ENCODE measurements around the gene LEMD2. TPM values are rescaled to one million over a fixed set of nuclear protein-coding genes. Genes with fewer than 3 reads are reported as not detected.

Gene LEMD2
- total RNA-seq, 1 donor from 2014 or later = 69.9 TPM

- intact Hi-C loops (cut with micrococcal nuclease) = loop anchor here (5.0 kb wide), 1 partner anchor 173 kb away; no protein-coding TSS in a partner anchor
Observed at GRCh38 chr6:33759887-33760629, 28.9 kb downstream of the LEMD2 start.

GRCh38 chr6:33758815-33759216, 30.1 kb downstream of the LEMD2 start:
- intact Hi-C loops (cut with micrococcal nuclease) = no loop called here

GRCh38 chr6:33757906-33758305, 31.0 kb downstream of the LEMD2 start:
- intact Hi-C loops (cut with micrococcal nuclease) = no loop called here

GRCh38 chr6:33757113-33757512, 31.8 kb downstream of the LEMD2 start:
- intact Hi-C loops (cut with micrococcal nuclease) = no loop called here

GRCh38 chr6:33756211-33756954, 32.5 kb downstream of the LEMD2 start:
- intact Hi-C loops (cut with micrococcal nuclease) = no loop called here

- intact Hi-C loops (cut with micrococcal nuclease) = no loop called here
Observed at GRCh38 chr6:33755070-33755869, 33.7 kb downstream of the LEMD2 start.

- intact Hi-C loops (cut with micrococcal nuclease) = no loop called here
Observed at GRCh38 chr6:33754222-33754621, 34.7 kb downstream of the LEMD2 start.

- intact Hi-C loops (cut with micrococcal nuclease) = no loop called here
Observed at GRCh38 chr6:33752646-33753015, 36.3 kb downstream of the LEMD2 start.

- intact Hi-C loops (cut with micrococcal nuclease) = no loop called here
Observed at GRCh38 chr6:33751771-33752645, 36.9 kb downstream of the LEMD2 start.

GRCh38 chr6:33750244-33750991, 38.5 kb downstream of the LEMD2 start:
- intact Hi-C loops (cut with micrococcal nuclease) = no loop called here

- intact Hi-C loops (cut with micrococcal nuclease) = no loop called here
Observed at GRCh38 chr6:33749401-33749800, 39.5 kb downstream of the LEMD2 start.

- intact Hi-C loops (cut with micrococcal nuclease) = no loop called here
Observed at GRCh38 chr6:33748841-33749240, 40.1 kb downstream of the LEMD2 start.

- intact Hi-C loops (cut with micrococcal nuclease) = no loop called here
Observed at GRCh38 chr6:33747823-33748222, 41.1 kb downstream of the LEMD2 start.

- intact Hi-C loops (cut with micrococcal nuclease) = no loop called here
Observed at GRCh38 chr6:33746651-33747100, 42.3 kb downstream of the LEMD2 start, which contains the start of gene IP6K3. TSS of gene IP6K3 (minus strand) at chr6:33746905. CDS start at chr6:33735476, 11,429 bp downstream.

- intact Hi-C loops (cut with micrococcal nuclease) = no loop called here
Observed at GRCh38 chr6:33746036-33746600, 42.8 kb downstream of the LEMD2 start.

GRCh38 chr6:33745548-33745947, 43.4 kb downstream of the LEMD2 start:
- intact Hi-C loops (cut with micrococcal nuclease) = no loop called here

GRCh38 chr6:33744895-33745546, 43.9 kb downstream of the LEMD2 start:
- intact Hi-C loops (cut with micrococcal nuclease) = loop anchor here (1.0 kb wide), 1 partner anchor 34 kb away; the partner anchor contains the start of gene UQCC2

GRCh38 chr6:33744001-33744848, 44.7 kb downstream of the LEMD2 start:
- intact Hi-C loops (cut with micrococcal nuclease) = loop anchor here (1.0 kb wide), 1 partner anchor 33 kb away; the partner anchor contains the start of gene UQCC2

Measured in T-helper 2 cell treated with Interferon-gamma antibody and Interleukin-4, amounts not matched to agents 100 ng/mL and 5 ng/mL, for 36 hours (primary cell).